H1 (cell line): ENCODE results near the gene TASP1. TPM values are rescaled to one million over a fixed set of nuclear protein-coding genes. Genes with fewer than 3 reads are reported as not detected.

Experiments
- CTCF ChIA-PET: fragments of 300-600 bp; sonication (Branson Sonifier 250); formaldehyde crosslinking; loops from one replicate; lab custom pipeline; 2021; ENCODE audit not compliant: partially characterized antibody; lab: Charles Lee
- POLR2A ChIA-PET: fragments of 300-600 bp; sonication (Branson Sonifier 250); formaldehyde crosslinking; loops from one replicate; lab custom pipeline; 2021; ENCODE audit warnings: inconsistent platforms; ENCODE audit not compliant: partially characterized antibody; lab: Charles Lee
- DNase-seq, 2 experiments: peaks; one replicate each; pipeline versions ENCODE4 v3.0.0 to v3.0.0-alpha.2; 2010 to 2022; ENCODE audit warnings: low spot score in 2 of 2, low read depth in 1 of 2, mixed read lengths in 1 of 2
- FAIRE-seq: peaks from 2 replicates; lab custom pipeline; 2011; peaks lifted over from hg19 to GRCh38; lab: Jason Lieb, UNC
- H2AFZ ChIP-seq: 2 replicates; pipeline ENCODE4 v1.8.1; 2012; ENCODE audit warnings: low read length, inconsistent platforms
- H2AK5ac ChIP-seq: 2 replicates; pipeline ENCODE4 v1.6.1; 2013; ENCODE audit warnings: low read depth, low read length
- H2BK120ac ChIP-seq: replicated peaks from 2 replicates; pipeline ENCODE3; 2013; ENCODE audit warnings: low read depth, low read length, inconsistent platforms
- H2BK12ac ChIP-seq: 2 replicates; pipeline ENCODE4 v1.6.1; 2013; ENCODE audit warnings: low read depth, low read length
- H2BK15ac ChIP-seq: 2 replicates; pipeline ENCODE4 v1.6.1; 2013; ENCODE audit warnings: low read length
- H2BK20ac ChIP-seq: 2 replicates; pipeline ENCODE4 v1.6.1; 2013; ENCODE audit warnings: low read length
- H2BK5ac ChIP-seq: 2 replicates; pipeline ENCODE4 v1.6.1; 2013; ENCODE audit warnings: low read depth, low read length
- H3K14ac ChIP-seq: 2 replicates; pipeline ENCODE4 v1.6.1; 2013; ENCODE audit warnings: inconsistent platforms; ENCODE audit not compliant: insufficient read length
- H3K18ac ChIP-seq: 2 replicates; pipeline ENCODE4 v1.6.1; 2013; ENCODE audit warnings: low read length; ENCODE audit errors: extremely low read depth
- H3K23ac ChIP-seq: 2 replicates; pipeline ENCODE4 v1.6.1; 2013; ENCODE audit warnings: inconsistent platforms; ENCODE audit not compliant: insufficient read length
- H3K23me2 ChIP-seq: 2 replicates; pipeline ENCODE4 v1.6.1; 2013; ENCODE audit warnings: low read depth, low read length
- H3K27ac ChIP-seq: 2 replicates; pipeline ENCODE4 v1.6.1; 2011; ENCODE audit warnings: low read depth, low read length, inconsistent platforms
- H3K27me3 ChIP-seq, 4 experiments: replicated peaks in 1 of 4; 1 replicate in 1 of 4; 2 replicates in 3 of 4; pipeline versions ENCODE4 v1.6.1 to v1.8.1; 2011 to 2013; ENCODE audit warnings: low read length in 3 of 4, mild to moderate bottlenecking in 3 of 4, inconsistent platforms in 2 of 4, mixed read lengths in 2 of 4, moderate library complexity in 1 of 4; ENCODE audit not compliant: control insufficient read depth in 3 of 4, insufficient read depth in 3 of 4; ENCODE audit errors: extremely low read depth in 1 of 4
- H3K36me3 ChIP-seq, 4 experiments: 2 replicates each; pipeline versions ENCODE4 v1.6.1 to v1.8.1; 2011 to 2013; ENCODE audit warnings: mild to moderate bottlenecking in 4 of 4, low read length in 3 of 4, moderate library complexity in 2 of 4, control low read depth in 1 of 4, inconsistent platforms in 1 of 4; ENCODE audit not compliant: insufficient read depth in 4 of 4, control insufficient read depth in 2 of 4
- H3K4ac ChIP-seq: replicated peaks from 2 replicates; pipeline ENCODE3; 2013; ENCODE audit warnings: low read length, low read depth, mixed read lengths, inconsistent platforms; ENCODE audit not compliant: insufficient read length
- H3K4me1 ChIP-seq, 4 experiments: replicated peaks in 1 of 4; 1 replicate in 1 of 4; 2 replicates in 3 of 4; pipeline versions ENCODE4 v1.6.1 to v1.8.1; 2011 to 2013; ENCODE audit warnings: low read length in 3 of 4, inconsistent platforms in 2 of 4, mixed read lengths in 1 of 4; ENCODE audit not compliant: insufficient read depth in 4 of 4, control insufficient read depth in 3 of 4
- H3K4me2 ChIP-seq, 2 experiments: 2 replicates each; pipeline versions ENCODE4 v1.6.1 to v1.8.1; 2011 to 2013; ENCODE audit warnings: low read depth in 2 of 2, low read length in 2 of 2, control low read depth in 1 of 2, inconsistent platforms in 1 of 2, mild to moderate bottlenecking in 1 of 2; ENCODE audit not compliant: insufficient read depth in 1 of 2
- H3K4me3 ChIP-seq, 4 experiments: fragments of 200-600, 300-600 bp in 1 of 4; sonication (generic), shearing (Covaris generic), sonication (Bioruptor Twin) in 1 of 4; 2 replicates each; pipeline versions ENCODE4 v1.5.1 to v1.8.1; 2011 to 2016; ENCODE audit warnings: low read length in 4 of 4, low read depth in 3 of 4, control low read depth in 2 of 4, inconsistent platforms in 2 of 4, mild to moderate bottlenecking in 2 of 4, mixed read lengths in 1 of 4, moderate library complexity in 1 of 4; ENCODE audit not compliant: insufficient read depth in 2 of 4; ENCODE audit errors: extremely low read depth in 1 of 4
- H3K56ac ChIP-seq: replicated peaks from 2 replicates; pipeline ENCODE3; 2013; ENCODE audit warnings: low read depth, mild to moderate bottlenecking, mixed read lengths, low read length, inconsistent platforms; ENCODE audit not compliant: insufficient read length
- H3K79me1 ChIP-seq: 2 replicates; pipeline ENCODE4 v1.6.1; 2013; ENCODE audit warnings: low read depth, low read length, control low read depth
- H3K79me2 ChIP-seq, 2 experiments: 2 replicates each; pipeline versions ENCODE4 v1.6.1 to v1.8.1; 2012 to 2013; ENCODE audit warnings: low read length in 2 of 2, mild to moderate bottlenecking in 2 of 2, inconsistent platforms in 1 of 2; ENCODE audit not compliant: insufficient read depth in 2 of 2, control insufficient read depth in 1 of 2
- H3K9ac ChIP-seq, 4 experiments: replicated peaks in 1 of 4; 1 replicate in 1 of 4; 2 replicates in 3 of 4; pipeline versions ENCODE4 v1.6.1 to v1.8.1; 2011 to 2013; ENCODE audit warnings: low read depth in 3 of 4, low read length in 3 of 4, control low read depth in 2 of 4, mild to moderate bottlenecking in 2 of 4, moderate library complexity in 2 of 4, inconsistent platforms in 1 of 4; ENCODE audit errors: extremely low read depth in 1 of 4
- H3K9me3 ChIP-seq, 2 experiments: 2 replicates each; pipeline versions ENCODE4 v1.6.1 to v1.8.1; 2012 to 2013; ENCODE audit warnings: mild to moderate bottlenecking in 2 of 2, moderate library complexity in 2 of 2, control low read depth in 1 of 2, inconsistent platforms in 1 of 2, low read depth in 1 of 2, low read length in 1 of 2, mixed read lengths in 1 of 2; ENCODE audit not compliant: insufficient read depth in 2 of 2
- H4K20me1 ChIP-seq, 2 experiments: replicated peaks in 1 of 2; 2 replicates each; pipeline versions ENCODE3 to v1.8.1; 2011 to 2013; ENCODE audit warnings: inconsistent platforms in 2 of 2, low read length in 2 of 2, mild to moderate bottlenecking in 1 of 2; ENCODE audit not compliant: insufficient read depth in 2 of 2, control insufficient read depth in 1 of 2
- H4K5ac ChIP-seq: 2 replicates; pipeline ENCODE4 v1.6.1; 2013; ENCODE audit warnings: low read length, low read depth, mixed read lengths, inconsistent platforms; ENCODE audit not compliant: insufficient read length
- H4K8ac ChIP-seq: 2 replicates; pipeline ENCODE4 v1.8.0; 2013; ENCODE audit warnings: mild to moderate bottlenecking, moderate library complexity, low read length, inconsistent platforms; ENCODE audit not compliant: insufficient read depth; ENCODE audit errors: extremely low read depth
- H4K91ac ChIP-seq: replicated peaks from 2 replicates; pipeline ENCODE3; 2013; ENCODE audit warnings: low read length, mixed read lengths, inconsistent platforms; ENCODE audit not compliant: insufficient read length
- ATF3 ChIP-seq: IDR thresholded peaks from 2 replicates; pipeline ENCODE4 v1.6.1; 2011; ENCODE audit warnings: low read depth, mild to moderate bottlenecking, low read length; ENCODE audit not compliant: insufficient read depth
- EZH2 ChIP-seq: fragments of 200-600 bp; sonication (generic); IDR thresholded peaks from 2 replicates; pipeline ENCODE4 v1.7.1; 2012; ENCODE audit warnings: low read depth, mild to moderate bottlenecking, moderate library complexity, low read length, inconsistent platforms; ENCODE audit not compliant: severe bottlenecking
- HDAC6 ChIP-seq: IDR thresholded peaks from one replicate; pipeline ENCODE4 v1.7.1; 2012; ENCODE audit warnings: low read depth, mild to moderate bottlenecking, inconsistent platforms, low read length, moderate library complexity
- KDM1A ChIP-seq: fragments of 200-600, 300-600 bp; sonication (generic); IDR thresholded peaks from 2 replicates; pipeline ENCODE4 v1.7.1; 2016; ENCODE audit warnings: mild to moderate bottlenecking, low read length, borderline replicate concordance
- KDM4A ChIP-seq: IDR thresholded peaks from one replicate; pipeline ENCODE4 v1.7.1; 2012; ENCODE audit warnings: low read depth, mild to moderate bottlenecking, moderate library complexity, low read length, inconsistent platforms; ENCODE audit not compliant: severe bottlenecking
- PHF8 ChIP-seq: fragments of 200-600 bp; sonication (generic); conservative IDR thresholded peaks from 2 replicates; pipeline ENCODE4 v1.7.1; 2012; ENCODE audit warnings: low read depth, mild to moderate bottlenecking, inconsistent platforms, low read length, moderate library complexity
- SAP30 ChIP-seq: fragments of 300-600 bp; sonication (generic); IDR thresholded peaks from 2 replicates; pipeline ENCODE4 v1.7.1; 2012; ENCODE audit warnings: low read length, moderate library complexity, mild to moderate bottlenecking, inconsistent platforms; ENCODE audit not compliant: insufficient read depth, insufficient replicate concordance
- SIRT6 ChIP-seq: IDR thresholded peaks from one replicate; pipeline ENCODE4 v1.7.1; 2012; ENCODE audit warnings: low read length, inconsistent platforms
- ZNF274 ChIP-seq: IDR thresholded peaks from 2 replicates; pipeline ENCODE4 v1.7.0; 2012; ENCODE audit warnings: low read length, borderline replicate concordance; ENCODE audit errors: extremely low read depth
- WGBS, 2 experiments: shearing (Covaris generic) in 1 of 2; methylation state at CpG; one replicate each; pipeline versions ENCODE4 v1.1.6 to v1.1.7; 2013 to 2015; ENCODE audit warnings: low lambda C conversion rate in 2 of 2, mixed read lengths in 2 of 2, inconsistent platforms in 1 of 2, low coverage in 1 of 2, missing lambda C conversion rate in 1 of 2; ENCODE audit not compliant: insufficient replicate concordance in 2 of 2, insufficient coverage in 1 of 2, insufficient read length in 1 of 2; ENCODE audit errors: extremely low coverage in 1 of 2, missing lambda C conversion rate in 1 of 2; 5-methylcytosine and 5-hydroxymethylcytosine counted together
- polyA plus RNA-seq, 7 experiments: library from polyadenylated mRNA; depleted of rRNA in 3 of 7; stranded (reverse) in 5 of 7; unstranded in 2 of 7; fragments of >200 nt in 5 of 7; fragments of 200-250 nt in 2 of 7; gene quantifications; 1 replicate in 5 of 7; 2 replicates in 1 of 7; 4 replicates in 1 of 7; pipeline versions ENCODE4 v1.2.1 to v1.2.3, GENCODE V29; 2011 to 2013; ENCODE audit warnings: missing spikeins in 2 of 7, mixed read lengths in 2 of 7
- total RNA-seq: library from RNA; stranded (reverse); fragmentation: NEBNext Ultra II Directional; extraction: Animal tissue kit (Norgen Biotek cat#: 25700); gene quantifications from 2 replicates; pipeline ENCODE4 v1.2.1, GENCODE V29; 2021
- TF ChIP-seq, protein P1 (sequence below): IDR thresholded peaks from 2 replicates; pipeline ENCODE4 v1.6.1; 2012; ENCODE audit warnings: inconsistent platforms

Gene TASP1
- total and polyA plus RNA-seq, 2 of the 8 experiments (the other 6 are each of a cell fraction or from before 2014, with no cell fraction given): 4.5 to 10.9 TPM

DNA sequence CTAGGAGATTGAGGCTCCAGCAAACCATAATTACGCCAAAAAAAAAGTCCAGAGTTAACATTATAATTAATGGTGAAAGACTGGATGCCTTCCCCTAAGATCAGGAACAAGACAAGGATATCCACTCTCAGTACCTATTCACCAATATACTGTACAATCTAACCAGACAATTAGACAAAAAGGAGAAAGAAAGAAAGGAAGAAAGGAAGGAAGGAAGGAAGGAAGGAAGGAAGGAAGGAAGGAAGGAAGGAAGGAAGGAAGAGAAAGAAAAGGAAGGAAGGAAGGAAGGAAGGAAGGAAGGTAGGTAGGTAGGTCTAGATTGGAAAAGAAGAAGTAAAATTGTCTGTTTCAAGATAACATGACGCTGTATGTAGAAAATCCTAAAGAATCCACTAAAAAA is 50.7 kb downstream of the TASP1 start:
- DNase-seq (no peak), FAIRE-seq (no peak)
- H3K4ac ChIP-seq: no peak overlapping the region
- H4K91ac ChIP-seq: no peak overlapping the region
- H2BK15ac ChIP-seq: no peak overlapping the region
- no peak overlapping the region for H2AK5ac ChIP-seq
- no peak overlapping the region for H3K18ac ChIP-seq
- 71% methylated on average over 2 of the region's 2 CpGs; no CpG with 5 or more reads in 1 of the 2 experiments for WGBS, 2 experiments
- H3K9me3 ChIP-seq: peaks cover 3 to 4% of the 10 kb centered on the region in 2 experiments; a peak in 2 of 4 replicates
- H2AFZ ChIP-seq: no peak overlapping the region
- H3K9ac ChIP-seq: no peak overlapping the region
- H3K36me3 ChIP-seq: peaks cover 0 to 3% (median 1%) of the 10 kb centered on the region in 4 experiments; a peak in 2 of 8 replicates
- H3K14ac ChIP-seq: no peak overlapping the region
- no peaks in the 10 kb centered on the region for H3K4me1 ChIP-seq
- no peak overlapping the region for H3K23ac ChIP-seq
- H3K4me2 ChIP-seq: no peak overlapping the region
- no peaks in the 10 kb centered on the region for H3K23me2 ChIP-seq
- H2BK12ac ChIP-seq: no peak overlapping the region
- no peak overlapping the region for H4K5ac ChIP-seq
- no peak overlapping the region for H3K56ac ChIP-seq
- ChIA-PET CTCF (no interaction called here), POLR2A (no interaction called here)
- H3K27ac ChIP-seq: no peak overlapping the region
- no peak for TF ChIP-seq KDM1A
- TF ChIP-seq EZH2: no peak
- no peak for TF ChIP-seq SAP30
- TF ChIP-seq HDAC6: no peak
- TF ChIP-seq, protein P1, sequence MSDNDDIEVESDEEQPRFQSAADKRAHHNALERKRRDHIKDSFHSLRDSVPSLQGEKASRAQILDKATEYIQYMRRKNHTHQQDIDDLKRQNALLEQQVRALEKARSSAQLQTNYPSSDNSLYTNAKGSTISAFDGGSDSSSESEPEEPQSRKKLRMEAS: no peak
- no peak for TF ChIP-seq ATF3
- no peak for TF ChIP-seq ZNF274
- TF ChIP-seq PHF8: no peak
- no peak for TF ChIP-seq SIRT6
- TF ChIP-seq KDM4A: no peak
- no peak overlapping the region for H3K4me3 ChIP-seq
- no peaks in the 10 kb centered on the region for H3K27me3 ChIP-seq
- H4K20me1 ChIP-seq: no peaks in the 10 kb centered on the region
- H2BK120ac ChIP-seq: no peak overlapping the region
- no peak overlapping the region for H2BK20ac ChIP-seq
- no peaks in the 10 kb centered on the region; the same call in 1 of the 2 replicates for H3K79me1 ChIP-seq
- no peak overlapping the region for H2BK5ac ChIP-seq
- H3K79me2 ChIP-seq: no peaks in the 10 kb centered on the region
- H4K8ac ChIP-seq: no peak overlapping the region
